COLO668 (cell line): ENCODE measurements around the gene MOSMO.
A peak's percentile ranks its signal among the peaks of the same experiment; 100 is the strongest.
"Not testable (repeated sequence)": the region's sequence is repeated elsewhere in the genome, so short reads cannot be mapped to it uniquely, and the experiment has no call there.

Source experiments
- DNase-seq: peaks from one replicate; lab custom pipeline; 2025; ENCODE audit not compliant: unreplicated experiment; lab: John Stamatoyannopoulos, UW

Gene MOSMO

GRCh38 chr16:22043882-22044281 is 36.0 kb downstream of the MOSMO start:
- not testable (repeated sequence) for DNase-seq

GRCh38 chr16:22045888-22046287 is 38.0 kb downstream of the MOSMO start:
- not testable (repeated sequence) for DNase-seq

- DNase-seq = no peak
Observed at GRCh38 chr16:22050963-22051362, 43.1 kb downstream of the MOSMO start.

GRCh38 chr16:22052980-22053379 is 45.1 kb downstream of the MOSMO start:
- DNase-seq = no peak

- DNase-seq = no peak
Observed at GRCh38 chr16:22053921-22054341, 46.0 kb downstream of the MOSMO start.

GRCh38 chr16:22054847-22055590 is 47.1 kb downstream of the MOSMO start:
- DNase-seq = no peak

- no peak for DNase-seq
Observed at GRCh38 chr16:22055881-22056280, 48.0 kb downstream of the MOSMO start.

DNA sequence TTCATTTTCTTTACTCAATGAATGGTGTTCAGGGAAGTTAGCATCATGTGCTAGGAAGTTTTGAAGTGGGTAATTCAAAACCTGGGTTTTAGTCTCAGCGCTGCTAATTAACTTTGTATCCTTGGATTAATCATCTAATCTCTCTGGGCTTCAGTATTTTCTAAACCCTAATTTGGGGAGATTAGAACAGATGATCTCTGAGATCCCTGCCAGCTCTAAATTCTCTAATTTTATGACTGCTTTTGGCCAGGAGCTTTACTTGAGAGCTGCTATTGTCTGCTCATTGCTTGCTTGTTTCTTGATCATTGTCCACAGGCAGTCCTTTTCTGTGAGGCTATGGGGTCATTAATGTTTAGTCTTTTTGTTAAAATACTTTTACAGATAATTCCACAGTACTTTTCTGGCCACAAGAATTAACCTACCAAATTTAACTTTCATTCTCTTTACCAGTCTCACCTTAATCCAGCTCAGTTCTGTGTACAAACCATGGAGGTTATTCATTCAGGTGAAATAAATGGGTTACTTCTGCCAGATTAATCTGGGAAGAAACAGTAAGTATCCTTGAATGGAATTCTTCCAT is 56.1 kb downstream of the MOSMO start:
- no peak for DNase-seq

DNA sequence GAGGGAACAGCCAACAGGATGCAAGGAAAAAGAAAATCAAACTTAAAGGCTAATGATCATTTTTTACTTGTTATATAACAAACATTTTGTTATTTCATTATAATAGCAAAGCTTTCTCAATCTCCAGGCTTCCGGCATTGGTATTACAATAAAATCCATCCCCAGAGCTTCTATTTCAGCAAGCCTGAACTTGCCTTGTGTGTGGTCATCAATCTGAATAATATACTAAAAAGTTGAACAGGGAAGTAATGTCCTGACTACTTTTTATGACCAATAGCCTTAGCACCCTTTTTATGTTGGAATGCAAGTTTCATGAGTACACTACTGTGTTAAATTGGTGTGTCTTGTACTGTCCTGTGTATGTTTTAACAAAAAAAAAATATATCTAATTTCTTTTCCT is 57.3 kb downstream of the MOSMO start:
- DNase-seq = no peak

DNA sequence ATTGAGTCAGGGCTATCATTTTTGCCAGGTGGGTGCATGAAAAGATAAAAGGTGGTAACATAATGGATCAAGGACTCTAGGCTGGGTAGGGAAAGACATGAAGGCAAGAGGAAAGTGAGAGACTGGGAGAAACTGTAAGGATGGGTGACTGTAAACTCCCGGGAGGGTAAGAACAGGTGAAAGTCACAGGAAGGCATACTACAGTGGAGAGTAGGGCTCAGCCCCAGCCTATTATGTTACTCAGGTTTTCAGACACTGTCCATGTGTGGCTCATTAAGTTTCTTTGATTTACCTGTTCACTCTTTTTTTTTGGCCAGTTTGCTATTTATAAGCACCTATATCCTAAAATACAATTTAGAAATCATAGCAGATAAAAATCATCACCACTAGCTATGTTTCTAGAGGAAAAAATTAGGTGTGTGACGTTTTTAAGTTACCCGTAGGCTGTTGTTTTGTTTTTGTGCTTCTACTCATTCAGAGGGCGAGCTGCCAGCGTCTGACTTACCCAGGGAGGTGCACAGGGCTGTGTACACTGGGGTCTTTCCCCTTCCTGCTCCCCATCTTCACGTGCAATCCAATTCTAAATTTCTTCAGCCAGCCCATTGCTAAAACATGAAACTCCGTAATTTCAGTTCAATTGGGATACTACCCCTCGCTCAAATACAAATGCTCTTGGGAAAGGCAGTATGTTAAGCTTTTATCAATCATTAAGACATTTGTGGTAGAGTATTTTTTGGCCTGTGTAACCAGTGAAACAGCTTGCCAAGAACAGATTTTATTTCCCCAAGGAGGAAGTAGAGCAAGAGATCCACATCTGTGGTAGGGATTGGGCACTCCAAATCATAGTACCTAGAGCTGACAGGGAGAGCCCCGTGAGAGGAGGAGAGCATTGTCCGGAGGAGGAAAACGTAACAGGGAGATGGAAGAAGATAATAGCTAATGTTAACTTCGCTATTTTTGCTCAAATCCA is 62.7 kb downstream of the MOSMO start:
- DNase-seq = no peak

GRCh38 chr16:22071331-22071910 is 63.5 kb downstream of the MOSMO start:
- DNase-seq = no peak

GRCh38 chr16:22073350-22073749 is 65.4 kb downstream of the MOSMO start:
- DNase-seq = no peak

- no peak for DNase-seq
Observed at GRCh38 chr16:22075043-22075757, 67.3 kb downstream of the MOSMO start.

DNA sequence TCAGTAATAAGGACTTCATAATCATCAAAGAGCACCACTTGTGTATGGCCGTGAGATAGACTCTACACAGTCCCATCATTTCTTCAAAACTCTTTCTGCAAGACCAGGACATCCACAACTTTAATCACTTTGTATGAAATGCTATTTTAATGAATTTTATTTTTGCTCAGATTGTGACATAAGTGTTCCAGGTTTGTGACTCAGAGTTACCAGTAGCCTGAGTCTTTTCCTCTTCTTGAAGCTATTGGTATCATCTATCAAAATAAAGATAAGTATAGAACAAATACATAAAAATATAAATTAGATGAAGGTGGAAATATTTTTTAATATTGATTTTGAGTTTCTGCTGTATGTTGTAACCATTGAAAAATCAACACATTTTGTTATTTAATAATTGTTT is 67.9 kb downstream of the MOSMO start:
- DNase-seq = no peak

DNA sequence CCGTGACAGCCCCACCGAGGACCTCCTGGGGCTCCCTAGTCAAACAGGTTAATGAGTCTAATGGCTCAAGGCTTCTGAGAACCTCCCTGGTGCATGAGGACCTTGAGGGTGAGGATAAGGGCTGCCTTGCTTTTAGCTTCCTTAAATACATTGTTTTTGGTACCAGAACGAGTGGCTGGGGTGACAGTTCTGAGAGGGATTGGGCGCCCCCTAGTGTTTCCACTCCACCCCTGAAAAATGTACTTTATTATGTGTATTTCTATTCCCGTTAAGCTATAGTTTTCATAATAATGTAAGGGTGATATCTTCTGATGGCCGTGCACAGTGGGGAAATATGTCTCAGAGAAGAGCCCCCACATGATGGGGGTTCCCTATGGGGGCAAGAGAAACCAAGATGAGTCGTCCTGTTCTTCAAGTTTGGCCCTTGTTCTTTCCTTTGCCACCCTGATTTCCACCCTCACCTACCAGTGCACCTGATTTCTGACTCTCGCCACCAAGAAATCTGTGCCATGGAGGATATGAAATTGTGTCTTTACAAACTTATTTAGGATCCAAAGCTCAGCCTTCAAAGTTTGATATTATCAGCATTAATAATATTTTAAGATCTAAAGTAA is 69.9 kb downstream of the MOSMO start:
- peak; percentile 31 for DNase-seq

DNA sequence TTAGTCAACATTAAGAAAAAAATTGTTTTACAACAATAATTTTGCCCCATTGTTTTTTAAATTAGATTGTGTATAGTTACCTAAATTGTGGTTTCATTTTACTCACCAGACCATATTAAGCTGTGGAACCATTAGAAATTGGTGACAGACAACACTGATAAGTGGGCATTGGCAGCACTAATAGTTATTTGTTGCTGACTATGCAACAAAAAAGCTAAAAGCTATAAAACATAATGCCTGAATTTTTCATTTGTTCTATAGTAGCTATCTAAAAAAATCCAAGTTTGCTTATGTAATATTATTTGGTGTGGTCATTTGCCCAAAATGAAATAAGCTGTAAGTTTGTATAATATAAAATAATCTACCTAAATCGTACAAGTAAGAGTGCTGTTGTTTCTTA is 70.7 kb downstream of the MOSMO start:
- DNase-seq = no peak

- DNase-seq = no peak
Observed at GRCh38 chr16:22081050-22081449, 73.1 kb downstream of the MOSMO start.

GRCh38 chr16:22086440-22086839 is 78.5 kb downstream of the MOSMO start:
- no peak for DNase-seq

DNA sequence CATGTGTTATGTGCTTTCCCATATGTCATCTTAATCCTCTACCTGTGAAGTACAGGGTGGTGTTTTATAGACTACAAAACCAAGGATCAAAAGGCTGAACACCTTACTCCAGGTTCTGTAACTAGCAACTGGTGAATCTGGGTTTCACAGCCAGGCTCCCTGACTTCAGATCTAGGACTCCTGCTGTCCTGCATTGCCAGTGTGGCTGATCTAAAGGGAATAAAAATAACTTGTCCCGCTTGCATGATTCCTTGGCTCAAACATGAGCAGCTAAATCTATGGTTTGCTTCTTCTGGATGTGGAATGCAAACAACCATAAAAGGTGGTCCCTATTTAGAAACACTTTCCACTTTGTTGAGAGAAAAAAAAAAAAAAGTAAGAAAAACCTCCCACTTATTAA is 80.7 kb downstream of the MOSMO start:
- no peak for DNase-seq

- DNase-seq = no peak
Observed at GRCh38 chr16:22089910-22090309, 82.0 kb downstream of the MOSMO start.
